Measurements from ENCODE around the gene GNPDA1. TPM values are rescaled to one million over a fixed set of nuclear protein-coding genes. Genes with fewer than 3 reads are reported as not detected.
A peak's percentile ranks its signal among the peaks of the same experiment; 100 is the strongest.
"Not testable (repeated sequence)": the region's sequence is repeated elsewhere in the genome, so short reads cannot be mapped to it uniquely, and the experiment has no call there.

GNPDA1 gene
- total RNA-seq, 1 donor: 56.5 TPM

- H3K4me1 ChIP-seq (ENCODE audit: insufficient read depth, low read length): peaks cover 16% of the 10 kb centered on the region
- no peak overlapping the region for H3K4me3 ChIP-seq (ENCODE audit: insufficient read depth, low read length)
- no peaks in the 10 kb centered on the region for H3K79me2 ChIP-seq (ENCODE audit: insufficient read depth, low read length)
- H3K27me3 ChIP-seq (ENCODE audit: insufficient read depth, low read length): no peaks in the 10 kb centered on the region
- no peaks in the 10 kb centered on the region for H4K20me1 ChIP-seq (ENCODE audit: insufficient read depth, low read length)
- no peaks in the 10 kb centered on the region for H3K36me3 ChIP-seq (ENCODE audit: insufficient read depth, low read length)
- no peak for TF ChIP-seq CTCF (IDR thresholded peaks at IDR 0.05; ENCODE audit: extremely low read depth, low read depth, low read length)
- H3K4me2 ChIP-seq (ENCODE audit: insufficient read depth, low read length): no peak overlapping the region
- H2AFZ ChIP-seq (ENCODE audit: low read length): no peak overlapping the region
- DNase-seq (ENCODE audit: insufficient read length, low spot score, missing footprints): peak; percentile 61
- no peaks in the 10 kb centered on the region for H3K9me3 ChIP-seq (ENCODE audit: low read depth, low read length)
- H3K27ac ChIP-seq (ENCODE audit: low read depth, low read length): no peak overlapping the region
These were observed 44.2 kb upstream of the GNPDA1 start for GRCh38 chr5:142056816-142057696.

DNA sequence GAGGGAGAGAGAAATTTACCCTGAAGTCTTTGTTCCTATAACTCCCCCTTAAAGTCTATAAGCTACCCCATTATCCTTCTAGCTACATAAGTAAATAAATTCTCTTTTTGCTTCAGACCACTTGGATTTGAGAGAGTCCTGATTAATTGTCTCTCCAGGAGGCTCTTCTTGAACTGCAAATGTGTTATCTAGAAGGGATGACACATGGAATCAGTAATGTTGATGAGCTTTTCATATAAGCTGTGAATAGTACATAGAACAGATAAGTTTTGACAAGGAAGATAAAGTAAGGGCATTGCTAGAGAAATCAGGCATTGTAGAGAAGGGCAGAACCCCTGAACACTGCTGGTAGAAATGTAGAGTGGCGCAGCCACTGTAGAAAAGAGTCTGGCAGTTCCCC, 42.5 kb upstream of the GNPDA1 start:
- Histone ChIP-seq H3K4me3 (ENCODE audit: insufficient read depth, low read length) (no peak overlapping the region), H3K4me1 (ENCODE audit: insufficient read depth, low read length) (peaks cover 16% of the 10 kb centered on the region)
- no peak for TF ChIP-seq CTCF (IDR thresholded peaks at IDR 0.05; ENCODE audit: extremely low read depth, low read depth, low read length)

DNA sequence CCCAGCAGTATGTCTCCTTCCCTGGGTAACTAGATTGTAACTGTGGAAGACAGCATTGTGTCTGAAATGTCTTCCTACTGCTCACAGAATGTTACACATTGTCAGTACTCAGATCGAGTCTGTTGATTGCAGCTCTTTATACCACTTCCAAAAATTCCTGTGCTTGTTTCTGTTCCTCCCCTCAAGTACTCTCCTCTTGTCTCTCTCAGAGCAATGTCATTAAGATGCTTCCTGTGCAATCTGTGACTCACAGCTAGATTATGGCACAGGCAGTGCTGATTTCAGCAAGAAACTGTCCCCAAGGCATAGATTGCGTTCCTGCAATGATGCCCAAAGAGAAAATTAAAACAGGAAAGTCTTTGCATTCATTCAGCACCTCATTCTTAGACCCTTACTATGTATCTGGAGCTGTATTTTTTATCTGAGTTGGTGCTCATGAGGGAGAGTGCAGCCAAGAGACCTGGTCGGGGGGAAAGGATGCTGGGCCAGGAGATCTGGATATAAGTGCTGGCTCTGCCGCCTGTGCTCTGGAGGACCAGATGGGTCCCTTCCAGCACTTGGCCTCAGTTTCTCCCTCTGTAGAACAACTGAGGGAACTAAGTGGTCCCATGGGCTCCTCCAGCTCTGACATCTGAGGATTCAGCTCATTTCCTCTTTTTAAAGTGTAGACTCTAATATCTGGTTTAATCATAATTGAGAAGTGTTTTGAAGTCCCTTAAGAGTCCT, 40.8 kb upstream of the GNPDA1 start:
- Histone ChIP-seq H3K4me3 (ENCODE audit: insufficient read depth, low read length) (no peak overlapping the region), H2AFZ (ENCODE audit: low read length) (peak overlapping the region; percentile 36)

More for the DNA sequence above, 42.5 kb upstream of the GNPDA1 start:
- no peaks in the 10 kb centered on the region for H3K36me3 ChIP-seq (ENCODE audit: insufficient read depth, low read length)
- no peaks in the 10 kb centered on the region for H3K79me2 ChIP-seq (ENCODE audit: insufficient read depth, low read length)
- H4K20me1 ChIP-seq (ENCODE audit: insufficient read depth, low read length): no peaks in the 10 kb centered on the region
- no peak overlapping the region for H3K4me2 ChIP-seq (ENCODE audit: insufficient read depth, low read length)
- no peak overlapping the region for H3K27ac ChIP-seq (ENCODE audit: low read depth, low read length)
- H3K9me3 ChIP-seq (ENCODE audit: low read depth, low read length): no peaks in the 10 kb centered on the region
- no peaks in the 10 kb centered on the region for H3K27me3 ChIP-seq (ENCODE audit: insufficient read depth, low read length)
- no peak overlapping the region for H2AFZ ChIP-seq (ENCODE audit: low read length)
- DNase-seq (ENCODE audit: insufficient read length, low spot score, missing footprints): no peak

GRCh38 chr5:142052026-142052425, 39.2 kb upstream of the GNPDA1 start:
- H3K79me2 ChIP-seq (ENCODE audit: insufficient read depth, low read length); H3K36me3 ChIP-seq (ENCODE audit: insufficient read depth, low read length); DNase-seq (ENCODE audit: insufficient read length, low spot score, missing footprints); H3K4me3 ChIP-seq (ENCODE audit: insufficient read depth, low read length); H3K9me3 ChIP-seq (ENCODE audit: low read depth, low read length); H3K27me3 ChIP-seq (ENCODE audit: insufficient read depth, low read length); H2AFZ ChIP-seq (ENCODE audit: low read length); H3K27ac ChIP-seq (ENCODE audit: low read depth, low read length); H4K20me1 ChIP-seq (ENCODE audit: insufficient read depth, low read length); H3K4me2 ChIP-seq (ENCODE audit: insufficient read depth, low read length); H3K4me1 ChIP-seq (ENCODE audit: insufficient read depth, low read length): not testable (repeated sequence)

More for the DNA sequence above, 40.8 kb upstream of the GNPDA1 start:
- H3K27me3 ChIP-seq (ENCODE audit: insufficient read depth, low read length): no peaks in the 10 kb centered on the region
- H3K4me2 ChIP-seq (ENCODE audit: insufficient read depth, low read length): peak overlapping the region; percentile 24
- no peaks in the 10 kb centered on the region for H3K9me3 ChIP-seq (ENCODE audit: low read depth, low read length)
- H3K27ac ChIP-seq (ENCODE audit: low read depth, low read length): no peak overlapping the region
- peaks cover 14% of the 10 kb centered on the region for H3K4me1 ChIP-seq (ENCODE audit: insufficient read depth, low read length)
- no peaks in the 10 kb centered on the region for H4K20me1 ChIP-seq (ENCODE audit: insufficient read depth, low read length)
- no peaks in the 10 kb centered on the region for H3K79me2 ChIP-seq (ENCODE audit: insufficient read depth, low read length)
- peak; percentile 81 for DNase-seq (ENCODE audit: insufficient read length, low spot score, missing footprints)
- TF ChIP-seq CTCF (IDR thresholded peaks at IDR 0.05; ENCODE audit: extremely low read depth, low read depth, low read length): no peak
- no peaks in the 10 kb centered on the region for H3K36me3 ChIP-seq (ENCODE audit: insufficient read depth, low read length)

All from osteoblast (primary cell).